Mesenchymal stem cell (in vitro differentiated cells and primary cell): ENCODE data around the gene AZU1.
A peak's percentile ranks its signal among the peaks of the same experiment; 100 is the strongest.

Source experiments
- DNase-seq: peaks from one replicate; pipeline ENCODE4 v3.0.0-alpha.2; 2013
- H2AFZ ChIP-seq: one replicate; pipeline ENCODE4 v1.6.1; 2013; ENCODE audit warnings: low read depth, mild to moderate bottlenecking, control low read depth, inconsistent platforms, low read length, moderate library complexity
- H2AK5ac ChIP-seq: 2 replicates; pipeline ENCODE4 v1.6.1; 2013; ENCODE audit warnings: low read length, moderate library complexity, mild to moderate bottlenecking, inconsistent platforms; ENCODE audit not compliant: severe bottlenecking
- H2BK120ac ChIP-seq: one replicate; pipeline ENCODE4 v1.6.1; 2013; ENCODE audit warnings: low read depth, mild to moderate bottlenecking, inconsistent platforms, low read length, moderate library complexity
- H2BK12ac ChIP-seq, 2 experiments: one replicate each; pipeline ENCODE4 v1.6.1; 2013; ENCODE audit warnings: inconsistent platforms in 2 of 2, low read length in 2 of 2, mild to moderate bottlenecking in 2 of 2, moderate library complexity in 2 of 2, control low read depth in 1 of 2
- H2BK15ac ChIP-seq: one replicate; pipeline ENCODE4 v1.6.1; 2013; ENCODE audit warnings: mild to moderate bottlenecking, low read depth, inconsistent platforms; ENCODE audit not compliant: poor library complexity, severe bottlenecking
- H2BK5ac ChIP-seq: 2 replicates; pipeline ENCODE4 v1.6.1; 2013; ENCODE audit warnings: low read depth, mild to moderate bottlenecking, low read length, control low read depth, inconsistent platforms; ENCODE audit not compliant: poor library complexity, severe bottlenecking
- H3K14ac ChIP-seq, 2 experiments: one replicate each; pipeline ENCODE4 v1.6.1; 2013; ENCODE audit warnings: inconsistent platforms in 2 of 2, low read length in 2 of 2, control low read depth in 1 of 2, mild to moderate bottlenecking in 1 of 2, moderate library complexity in 1 of 2
- H3K18ac ChIP-seq, 2 experiments: one replicate each; pipeline ENCODE4 v1.6.1; 2013; ENCODE audit warnings: inconsistent platforms in 2 of 2, low read length in 2 of 2, control low read depth in 1 of 2, low read depth in 1 of 2, mild to moderate bottlenecking in 1 of 2
- H3K23ac ChIP-seq, 2 experiments: one replicate each; pipeline ENCODE4 v1.6.1; 2013; ENCODE audit warnings: inconsistent platforms in 2 of 2, low read length in 2 of 2, mild to moderate bottlenecking in 2 of 2, moderate library complexity in 2 of 2, control low read depth in 1 of 2
- H3K27ac ChIP-seq: 2 replicates; pipeline ENCODE4 v1.5.1; 2013; ENCODE audit warnings: mild to moderate bottlenecking, moderate library complexity, low read length, control low read depth, inconsistent platforms; ENCODE audit not compliant: poor library complexity, severe bottlenecking
- H3K27me3 ChIP-seq, 2 experiments: 2 replicates each; pipeline versions ENCODE4 v1.6.1 to v1.7.0; 2013; ENCODE audit warnings: low read length in 2 of 2, mild to moderate bottlenecking in 2 of 2, moderate library complexity in 2 of 2, control low read depth in 1 of 2, inconsistent platforms in 1 of 2; ENCODE audit not compliant: control insufficient read depth in 1 of 2, insufficient read depth in 1 of 2
- H3K36me3 ChIP-seq, 2 experiments: 2 replicates each; pipeline versions ENCODE4 v1.6.1 to v1.7.0; 2013; ENCODE audit warnings: low read length in 2 of 2, control low read depth in 1 of 2, inconsistent platforms in 1 of 2, low read depth in 1 of 2, mild to moderate bottlenecking in 1 of 2; ENCODE audit not compliant: insufficient read depth in 2 of 2, control insufficient read depth in 1 of 2
- H3K4ac ChIP-seq, 2 experiments: one replicate each; pipeline ENCODE4 v1.6.1; 2013; ENCODE audit warnings: inconsistent platforms in 2 of 2, low read length in 2 of 2, mild to moderate bottlenecking in 2 of 2, moderate library complexity in 2 of 2, control low read depth in 1 of 2, low read depth in 1 of 2
- H3K4me1 ChIP-seq: 2 replicates; pipeline ENCODE4 v1.6.1; 2013; ENCODE audit warnings: low read depth, low read length, control low read depth; ENCODE audit not compliant: control insufficient read depth, insufficient read depth
- H3K4me2 ChIP-seq: 2 replicates; pipeline ENCODE4 v1.6.1; 2013; ENCODE audit warnings: low read length, mild to moderate bottlenecking, inconsistent platforms; ENCODE audit not compliant: poor library complexity, severe bottlenecking
- H3K4me3 ChIP-seq, 2 experiments: 2 replicates each; pipeline versions ENCODE4 v1.5.1 to v1.7.0; 2013; ENCODE audit warnings: low read length in 2 of 2, mild to moderate bottlenecking in 2 of 2, control low read depth in 1 of 2, low read depth in 1 of 2; ENCODE audit not compliant: insufficient read depth in 1 of 2
- H3K79me1 ChIP-seq: replicated peaks from 2 replicates; pipeline ENCODE4 v1.6.1; 2013; ENCODE audit warnings: mild to moderate bottlenecking, control low read depth, low read length, inconsistent platforms; ENCODE audit not compliant: poor library complexity, severe bottlenecking
- H3K9ac ChIP-seq: 2 replicates; pipeline ENCODE4 v1.7.0; 2013; ENCODE audit warnings: mild to moderate bottlenecking, low read length, moderate library complexity
- H3K9me3 ChIP-seq: 2 replicates; pipeline ENCODE4 v1.7.0; 2013; ENCODE audit warnings: mild to moderate bottlenecking, low read length; ENCODE audit not compliant: control insufficient read depth
- H4K8ac ChIP-seq: one replicate; pipeline ENCODE4 v1.6.1; 2013; ENCODE audit warnings: inconsistent platforms, mild to moderate bottlenecking, low read length, moderate library complexity
- H4K91ac ChIP-seq: one replicate; pipeline ENCODE4 v1.6.1; 2013; ENCODE audit warnings: mild to moderate bottlenecking, low read length, inconsistent platforms
- WGBS: methylation state at CpG from one replicate; pipeline ENCODE4 v1.1.7; 2013; ENCODE audit warnings: mixed read lengths; 5-methylcytosine and 5-hydroxymethylcytosine counted together

The AZU1 gene

DNA sequence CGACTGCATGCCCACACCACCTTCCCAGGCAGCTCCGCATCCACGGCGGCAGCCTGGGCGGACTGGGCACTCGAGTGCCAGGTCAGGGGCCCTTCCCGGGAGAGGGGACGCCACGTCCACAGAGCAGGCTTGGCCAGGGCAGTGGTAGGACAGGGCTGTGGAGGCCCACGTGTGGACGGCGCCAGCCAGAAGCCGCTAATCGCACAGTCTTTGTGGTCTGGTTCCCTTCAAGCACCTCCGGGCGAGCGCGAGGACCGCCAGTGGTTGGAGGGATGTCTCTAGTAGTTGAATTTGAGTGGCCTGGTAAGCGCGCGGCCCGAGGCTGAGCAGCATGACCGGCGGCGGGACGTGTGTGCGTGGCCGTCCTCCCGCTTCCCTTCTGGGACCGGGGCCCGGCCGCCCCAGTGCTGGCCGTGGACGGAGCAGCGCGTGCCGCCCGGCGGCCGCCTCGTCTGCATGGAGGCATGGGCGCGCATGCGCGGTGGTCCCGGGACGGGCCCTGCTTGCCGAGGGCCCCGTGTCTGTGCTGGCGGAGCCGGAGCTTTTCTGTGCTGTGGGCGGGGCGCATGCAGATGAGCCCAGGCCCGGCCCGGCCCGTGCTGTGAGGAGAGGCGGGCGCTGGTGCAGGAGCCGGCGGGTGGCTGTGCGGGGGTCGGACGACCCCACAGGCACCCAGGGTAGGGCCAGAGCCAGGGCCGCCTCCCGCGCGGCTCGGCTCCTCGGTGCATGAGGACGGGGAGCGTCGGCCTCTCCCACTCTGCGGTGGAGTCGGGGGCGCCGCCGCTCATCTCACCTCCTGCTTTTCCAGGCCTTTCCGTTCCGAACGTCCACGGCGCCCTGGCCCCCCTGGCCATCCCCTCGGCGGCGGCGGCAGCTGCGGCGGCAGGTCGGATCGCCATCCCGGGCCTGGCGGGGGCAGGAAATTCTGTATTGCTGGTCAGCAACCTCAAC lies 21.8 kb upstream of the AZU1 start:
- no peak overlapping the region for H3K4ac ChIP-seq
- no peaks in the 10 kb centered on the region for H3K9me3 ChIP-seq
- WGBS, result 96% methylated on average over 87 of the region's 93 CpGs
- no peak overlapping the region for H2BK120ac ChIP-seq
- no peak overlapping the region for H3K27ac ChIP-seq
- H3K18ac ChIP-seq, result no peak overlapping the region
- H2BK5ac ChIP-seq, result no peak overlapping the region
- peaks cover 71 to 99% of the 10 kb centered on the region in 2 experiments for H3K36me3 ChIP-seq
- no peak overlapping the region for H4K8ac ChIP-seq
- no peaks in the 10 kb centered on the region for H3K79me1 ChIP-seq
- H2BK12ac ChIP-seq, result no peak overlapping the region
- H3K23ac ChIP-seq, result no peak overlapping the region
- H3K4me2 ChIP-seq, result no peak overlapping the region
- H3K27me3 ChIP-seq, result no peaks in the 10 kb centered on the region
- no peak overlapping the region for H2AK5ac ChIP-seq
- no peak overlapping the region for H4K91ac ChIP-seq
- no peak overlapping the region for H3K14ac ChIP-seq
- H3K4me1 ChIP-seq, result peaks cover 36% of the 10 kb centered on the region
- H3K9ac ChIP-seq, result no peak overlapping the region
- no peak overlapping the region for H2AFZ ChIP-seq
- H3K4me3 ChIP-seq, result no peak overlapping the region
- no peak overlapping the region for H2BK15ac ChIP-seq
- no peak for DNase-seq

DNA sequence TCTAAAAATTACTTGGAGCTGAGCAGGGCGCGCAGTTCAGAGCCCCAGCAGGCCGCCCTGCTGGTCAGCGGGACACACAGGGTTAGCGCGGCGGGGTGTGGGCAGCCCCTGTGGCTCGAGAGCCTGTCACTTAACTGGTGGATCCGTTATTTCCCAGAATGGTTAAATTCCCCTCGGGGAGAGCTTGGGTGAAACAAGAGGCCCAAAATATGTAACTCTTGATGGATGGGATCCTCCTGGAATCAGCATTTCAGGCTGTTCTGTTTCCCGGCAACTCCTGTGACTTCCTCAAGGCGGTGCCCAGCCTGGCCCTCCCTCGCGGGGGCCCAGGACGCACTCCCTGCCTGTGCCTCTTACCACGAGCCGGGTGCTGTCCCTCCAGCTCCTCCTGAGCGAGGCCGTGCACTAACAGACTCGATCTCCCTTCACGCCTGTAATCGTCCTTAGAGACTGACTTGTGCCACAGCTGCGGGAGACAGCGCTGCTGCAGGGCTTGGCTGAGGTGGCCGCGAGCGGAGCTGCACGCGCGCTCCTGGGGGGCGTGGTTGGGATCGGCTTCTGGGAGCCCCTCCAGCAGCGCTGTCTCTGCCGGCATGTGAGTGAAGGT lies 20.7 kb upstream of the AZU1 start:
- Histone ChIP-seq H3K36me3 (peaks cover 78 to 99% of the 10 kb centered on the region in 2 experiments), H4K8ac (no peak overlapping the region), H3K4me1 (peaks cover 26% of the 10 kb centered on the region), H2BK5ac (no peak overlapping the region), H4K91ac (no peak overlapping the region), H3K18ac (no peak overlapping the region), H3K27me3 (no peaks in the 10 kb centered on the region), H2AFZ (no peak overlapping the region), H3K9ac (no peak overlapping the region), H2AK5ac (no peak overlapping the region), H2BK120ac (no peak overlapping the region), H3K27ac (no peak overlapping the region), H3K9me3 (no peaks in the 10 kb centered on the region), H3K23ac (no peak overlapping the region), H2BK15ac (no peak overlapping the region), H3K4ac (no peak overlapping the region), H3K4me2 (no peak overlapping the region), H2BK12ac (no peak overlapping the region), H3K79me1 (no peaks in the 10 kb centered on the region), H3K14ac (no peak overlapping the region), H3K4me3 (no peak overlapping the region)
- DNase-seq, result no peak
- whole genome bisulfite sequencing, result 97% methylated on average over 34 of the region's 34 CpGs

DNA sequence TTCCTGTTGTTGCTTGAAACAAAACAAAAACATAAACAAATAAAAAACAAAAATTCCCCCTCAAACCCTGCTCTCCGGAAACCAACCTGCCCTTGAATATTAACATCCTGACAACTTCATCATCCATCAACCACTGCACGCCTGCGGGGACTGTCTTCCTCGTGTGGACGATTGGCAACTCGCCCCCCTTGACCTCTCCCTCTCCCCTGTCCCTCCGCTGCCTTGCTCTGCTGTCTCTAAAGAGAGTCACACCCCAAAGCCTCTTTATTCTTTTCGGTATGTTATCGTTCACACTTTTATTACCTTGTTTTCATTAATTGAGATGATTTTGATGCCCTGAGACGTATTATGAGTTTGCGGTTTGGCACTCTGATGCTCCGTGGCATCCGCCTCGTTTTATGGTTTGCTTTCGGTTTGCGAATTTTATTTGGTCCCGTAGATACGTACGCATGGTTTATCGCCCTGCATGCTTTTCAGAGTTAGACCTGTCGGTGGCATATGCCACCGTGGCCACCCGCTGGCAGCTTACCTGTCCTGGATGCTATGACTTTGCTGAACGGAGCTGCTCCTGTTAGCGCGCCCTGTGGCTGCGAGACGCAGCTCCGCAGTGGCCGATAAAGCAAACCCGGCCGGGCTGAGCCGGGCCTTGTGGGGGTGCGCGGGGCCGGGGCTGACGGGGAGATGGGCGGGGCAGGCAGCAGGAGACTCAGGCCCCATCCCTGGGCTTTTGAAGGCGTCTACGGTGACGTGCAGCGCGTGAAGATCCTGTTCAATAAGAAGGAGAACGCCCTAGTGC lies 19.8 kb upstream of the AZU1 start:
- no peak overlapping the region for H3K18ac ChIP-seq
- H2AK5ac ChIP-seq, result no peak overlapping the region
- H2BK5ac ChIP-seq, result no peak overlapping the region
- no peak overlapping the region for H2BK120ac ChIP-seq
- peak overlapping the region; percentile 51 for H4K8ac ChIP-seq
- H3K4ac ChIP-seq, result no peak overlapping the region
- no peak overlapping the region for H3K9ac ChIP-seq
- no peak overlapping the region for H3K23ac ChIP-seq
- peaks cover 17% of the 10 kb centered on the region for H3K4me1 ChIP-seq
- H3K36me3 ChIP-seq, result peaks cover 81 to 99% of the 10 kb centered on the region in 2 experiments
- no peak overlapping the region for H3K27ac ChIP-seq
- no peak overlapping the region for H3K4me3 ChIP-seq
- DNase-seq, result no peak
- no peaks in the 10 kb centered on the region for H3K27me3 ChIP-seq
- 97% methylated on average over 44 of the region's 44 CpGs for WGBS
- no peak overlapping the region for H4K91ac ChIP-seq
- no peak overlapping the region for H2BK12ac ChIP-seq
- H2AFZ ChIP-seq, result no peak overlapping the region
- H3K9me3 ChIP-seq, result no peaks in the 10 kb centered on the region
- H2BK15ac ChIP-seq, result no peak overlapping the region
- H3K4me2 ChIP-seq, result no peak overlapping the region
- H3K79me1 ChIP-seq, result no peaks in the 10 kb centered on the region
- H3K14ac ChIP-seq, result no peak overlapping the region

DNA sequence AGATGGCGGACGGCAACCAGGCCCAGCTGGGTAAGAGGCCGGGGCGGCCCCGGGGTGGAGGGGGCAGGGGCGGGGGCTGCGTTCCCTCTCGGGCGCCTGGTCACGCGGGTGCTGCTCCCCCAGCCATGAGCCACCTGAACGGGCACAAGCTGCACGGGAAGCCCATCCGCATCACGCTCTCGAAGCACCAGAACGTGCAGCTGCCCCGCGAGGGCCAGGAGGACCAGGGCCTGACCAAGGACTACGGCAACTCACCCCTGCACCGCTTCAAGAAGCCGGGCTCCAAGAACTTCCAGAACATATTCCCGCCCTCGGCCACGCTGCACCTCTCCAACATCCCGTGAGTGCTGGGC lies 19.2 kb upstream of the AZU1 start:
- Histone ChIP-seq H3K4me1 (peaks cover 11% of the 10 kb centered on the region), H2BK120ac (no peak overlapping the region), H2BK5ac (no peak overlapping the region), H2AK5ac (no peak overlapping the region), H3K14ac (no peak overlapping the region), H3K27ac (no peak overlapping the region), H3K4me2 (no peak overlapping the region), H3K4me3 (no peak overlapping the region), H3K23ac (no peak overlapping the region), H3K36me3 (peaks cover 79 to 99% of the 10 kb centered on the region in 2 experiments), H4K8ac (no peak overlapping the region), H2BK15ac (no peak overlapping the region), H4K91ac (no peak overlapping the region), H3K18ac (no peak overlapping the region), H3K4ac (no peak overlapping the region), H3K79me1 (peaks cover under 1% of the 10 kb centered on the region), H2BK12ac (no peak overlapping the region), H3K27me3 (no peaks in the 10 kb centered on the region), H3K9ac (no peak overlapping the region), H3K9me3 (no peaks in the 10 kb centered on the region), H2AFZ (no peak overlapping the region)
- DNase-seq, result no peak
- 98% methylated on average over 26 of the region's 26 CpGs for WGBS
